K562 (cell line): ENCODE data around the gene RANGAP1. TPM values are rescaled to one million over a fixed set of nuclear protein-coding genes. Genes with fewer than 3 reads are reported as not detected.

Experiments
- ARID1B ChIP-seq: fragments of 450-650 bp; IDR thresholded peaks from 2 replicates; pipeline ENCODE4 v1.6.1; 2016; ENCODE audit warnings: antibody characterized with exemption, mild to moderate bottlenecking, inconsistent platforms
- BCOR ChIP-seq: fragments of 450-650 bp; IDR thresholded peaks from 2 replicates; pipeline ENCODE4 v1.6.1; 2016
- BRCA1 ChIP-seq, 2 experiments: fragments of 450-650 bp in 1 of 2; sonication (generic) in 1 of 2; formaldehyde crosslinking in 1 of 2; IDR thresholded peaks; 2 replicates each; pipeline versions ENCODE4 v1.5.0 to v1.6.1; 2017 to 2020; ENCODE audit warnings: mild to moderate bottlenecking in 1 of 2, missing genetic modification reagents in 1 of 2
- BRD9 ChIP-seq: fragments of 450-650 bp; IDR thresholded peaks from 2 replicates; pipeline ENCODE4 v1.6.1; 2018; ENCODE audit warnings: low read depth; ENCODE audit not compliant: partially characterized antibody
- CEBPB ChIP-seq: fragments of 450-650 bp; IDR thresholded peaks from 2 replicates; pipeline ENCODE4 v1.6.1; 2016; ENCODE audit warnings: missing genetic modification characterization, missing compliant biosample characterization
- ILK ChIP-seq: fragments of 450-650 bp; IDR thresholded peaks from 2 replicates; pipeline ENCODE4 v1.6.1; 2016; ENCODE audit warnings: missing genetic modification characterization, low read depth, mild to moderate bottlenecking, missing compliant biosample characterization, moderate library complexity, borderline replicate concordance
- POLR2G ChIP-seq: fragments of 200-400 bp; formaldehyde crosslinking; IDR thresholded peaks from 2 replicates; pipeline ENCODE4 v1.6.1; 2017; ENCODE audit warnings: low read depth, mild to moderate bottlenecking, antibody characterized with exemption, low read length, moderate library complexity
- RUNX1 ChIP-seq: sonication (generic); IDR thresholded peaks from 2 replicates; pipeline ENCODE4 v1.6.1; 2016; ENCODE audit warnings: antibody characterized with exemption, low read depth
- SRSF9 ChIP-seq: fragments of 200-400 bp; formaldehyde crosslinking; IDR thresholded peaks from 2 replicates; pipeline ENCODE4 v1.6.1; 2017; ENCODE audit warnings: low read depth, low read length, borderline replicate concordance
- XRCC3 ChIP-seq: fragments of 450-650 bp; IDR thresholded peaks from 2 replicates; pipeline ENCODE4 v1.6.1; 2017; ENCODE audit warnings: mild to moderate bottlenecking, moderate library complexity
- ZEB2 ChIP-seq: fragments of 450-650 bp; IDR thresholded peaks from 2 replicates; pipeline ENCODE4 v1.6.1; 2016
- ZNF217 ChIP-seq: sonication (generic); formaldehyde crosslinking; IDR thresholded peaks from 2 replicates; pipeline ENCODE4 v1.8.0; 2022; ENCODE audit warnings: mild to moderate bottlenecking, missing genetic modification reagents
- ZNF232 ChIP-seq: sonication (generic); formaldehyde crosslinking; IDR thresholded peaks from 2 replicates; pipeline ENCODE4 v1.8.0; 2022; ENCODE audit warnings: mild to moderate bottlenecking, missing genetic modification reagents
- ZNF57 ChIP-seq: fragments of 450-650 bp; formaldehyde crosslinking; IDR thresholded peaks from 2 replicates; pipeline ENCODE4 v1.4.0; 2020; ENCODE audit warnings: mild to moderate bottlenecking, moderate library complexity
- polyA plus RNA-seq, 8 experiments: library from polyadenylated mRNA; depleted of rRNA in 4 of 8; stranded (reverse) in 5 of 8; unstranded in 3 of 8; fragments of >200 nt; fragmentation: Nextera tagmentation in 2 of 8; fragmentation: Illumina TruSeq in 1 of 8; extraction: Ambion mirVana in 2 of 8; extraction: Trizol in 1 of 8; gene quantifications; 2 replicates each; pipeline versions ENCODE4 v1.2.1 to v1.2.3, GENCODE V29; 2011 to 2014; ENCODE audit warnings: inconsistent platforms in 1 of 8, missing spikeins in 1 of 8
- total RNA-seq, 7 experiments: library from RNA; depleted of rRNA in 6 of 7; stranded (reverse); fragments of >200 nt in 6 of 7; fragmentation: Illumina TruSeq in 2 of 7; extraction: Trizol in 2 of 7; gene quantifications; 2 replicates each; pipeline versions ENCODE4 v1.2.1 to v1.2.3, GENCODE V29; 2011 to 2021; ENCODE audit warnings: low replicate concordance in 1 of 7
- TF ChIP-seq, protein P1 (sequence below): fragments of 250-450 bp; sonication (Bioruptor Pico); IDR thresholded peaks from 2 replicates; pipeline ENCODE4 v1.8.0; 2021; ENCODE audit warnings: moderate library complexity, mild to moderate bottlenecking, inconsistent platforms
- TF ChIP-seq, protein P2 (sequence below): fragments of 450-650 bp; IDR thresholded peaks from 2 replicates; pipeline ENCODE4 v1.6.1; 2018; ENCODE audit not compliant: partially characterized antibody
- TF ChIP-seq, protein P3 (sequence below): fragments of 450-650 bp; formaldehyde crosslinking; IDR thresholded peaks from 2 replicates; pipeline ENCODE4 v1.4.0; 2020; ENCODE audit warnings: mild to moderate bottlenecking, mixed read lengths
- TF ChIP-seq, protein P4 (sequence below): sonication (generic); formaldehyde crosslinking; IDR thresholded peaks from 2 replicates; pipeline ENCODE4 v1.8.0; 2023; ENCODE audit warnings: mild to moderate bottlenecking, missing genetic modification reagents

RANGAP1 gene
- total and polyA plus RNA-seq, 9 of the 15 experiments (the other 6 are each of a cell fraction or from before 2014, with no cell fraction given): 2.1 to 104 (median 50.6) TPM

GRCh38 chr22:41204992-41205900 is 80.7 kb downstream of the RANGAP1 start, which contains the start of gene L3MBTL2 (continued):
- TF ChIP-seq, protein P1, sequence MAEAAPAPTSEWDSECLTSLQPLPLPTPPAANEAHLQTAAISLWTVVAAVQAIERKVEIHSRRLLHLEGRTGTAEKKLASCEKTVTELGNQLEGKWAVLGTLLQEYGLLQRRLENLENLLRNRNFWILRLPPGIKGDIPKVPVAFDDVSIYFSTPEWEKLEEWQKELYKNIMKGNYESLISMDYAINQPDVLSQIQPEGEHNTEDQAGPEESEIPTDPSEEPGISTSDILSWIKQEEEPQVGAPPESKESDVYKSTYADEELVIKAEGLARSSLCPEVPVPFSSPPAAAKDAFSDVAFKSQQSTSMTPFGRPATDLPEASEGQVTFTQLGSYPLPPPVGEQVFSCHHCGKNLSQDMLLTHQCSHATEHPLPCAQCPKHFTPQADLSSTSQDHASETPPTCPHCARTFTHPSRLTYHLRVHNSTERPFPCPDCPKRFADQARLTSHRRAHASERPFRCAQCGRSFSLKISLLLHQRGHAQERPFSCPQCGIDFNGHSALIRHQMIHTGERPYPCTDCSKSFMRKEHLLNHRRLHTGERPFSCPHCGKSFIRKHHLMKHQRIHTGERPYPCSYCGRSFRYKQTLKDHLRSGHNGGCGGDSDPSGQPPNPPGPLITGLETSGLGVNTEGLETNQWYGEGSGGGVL: no peak
- no peak for TF ChIP-seq ARID1B
- TF ChIP-seq ILK (tag): no peak
- TF ChIP-seq RUNX1: no peak
- TF ChIP-seq BCOR: no peak
- TF ChIP-seq ZNF57 (CRISPR knock-in tag): no peak
- no peak for TF ChIP-seq XRCC3
- TF ChIP-seq, protein P2, sequence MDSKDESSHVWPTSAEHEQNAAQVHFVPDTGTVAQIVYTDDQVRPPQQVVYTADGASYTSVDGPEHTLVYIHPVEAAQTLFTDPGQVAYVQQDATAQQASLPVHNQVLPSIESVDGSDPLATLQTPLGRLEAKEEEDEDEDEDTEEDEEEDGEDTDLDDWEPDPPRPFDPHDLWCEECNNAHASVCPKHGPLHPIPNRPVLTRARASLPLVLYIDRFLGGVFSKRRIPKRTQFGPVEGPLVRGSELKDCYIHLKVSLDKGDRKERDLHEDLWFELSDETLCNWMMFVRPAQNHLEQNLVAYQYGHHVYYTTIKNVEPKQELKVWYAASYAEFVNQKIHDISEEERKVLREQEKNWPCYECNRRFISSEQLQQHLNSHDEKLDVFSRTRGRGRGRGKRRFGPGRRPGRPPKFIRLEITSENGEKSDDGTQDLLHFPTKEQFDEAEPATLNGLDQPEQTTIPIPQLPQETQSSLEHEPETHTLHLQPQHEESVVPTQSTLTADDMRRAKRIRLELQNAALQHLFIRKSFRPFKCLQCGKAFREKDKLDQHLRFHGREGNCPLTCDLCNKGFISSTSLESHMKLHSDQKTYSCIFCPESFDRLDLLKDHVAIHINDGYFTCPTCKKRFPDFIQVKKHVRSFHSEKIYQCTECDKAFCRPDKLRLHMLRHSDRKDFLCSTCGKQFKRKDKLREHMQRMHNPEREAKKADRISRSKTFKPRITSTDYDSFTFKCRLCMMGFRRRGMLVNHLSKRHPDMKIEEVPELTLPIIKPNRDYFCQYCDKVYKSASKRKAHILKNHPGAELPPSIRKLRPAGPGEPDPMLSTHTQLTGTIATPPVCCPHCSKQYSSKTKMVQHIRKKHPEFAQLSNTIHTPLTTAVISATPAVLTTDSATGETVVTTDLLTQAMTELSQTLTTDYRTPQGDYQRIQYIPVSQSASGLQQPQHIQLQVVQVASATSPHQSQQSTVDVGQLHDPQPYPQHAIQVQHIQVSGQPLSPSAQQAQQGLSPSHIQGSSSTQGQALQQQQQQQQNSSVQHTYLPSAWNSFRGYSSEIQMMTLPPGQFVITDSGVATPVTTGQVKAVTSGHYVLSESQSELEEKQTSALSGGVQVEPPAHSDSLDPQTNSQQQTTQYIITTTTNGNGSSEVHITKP: no peak
- TF ChIP-seq, protein P3, sequence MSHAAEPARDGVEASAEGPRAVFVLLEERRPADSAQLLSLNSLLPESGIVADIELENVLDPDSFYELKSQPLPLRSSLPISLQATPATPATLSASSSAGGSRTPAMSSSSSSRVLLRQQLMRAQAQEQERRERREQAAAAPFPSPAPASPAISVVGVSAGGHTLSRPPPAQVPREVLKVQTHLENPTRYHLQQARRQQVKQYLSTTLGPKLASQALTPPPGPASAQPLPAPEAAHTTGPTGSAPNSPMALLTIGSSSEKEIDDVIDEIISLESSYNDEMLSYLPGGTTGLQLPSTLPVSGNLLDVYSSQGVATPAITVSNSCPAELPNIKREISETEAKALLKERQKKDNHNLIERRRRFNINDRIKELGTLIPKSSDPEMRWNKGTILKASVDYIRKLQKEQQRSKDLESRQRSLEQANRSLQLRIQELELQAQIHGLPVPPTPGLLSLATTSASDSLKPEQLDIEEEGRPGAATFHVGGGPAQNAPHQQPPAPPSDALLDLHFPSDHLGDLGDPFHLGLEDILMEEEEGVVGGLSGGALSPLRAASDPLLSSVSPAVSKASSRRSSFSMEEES (CRISPR knock-in tag): no peak
- TF ChIP-seq ZNF217 (CRISPR knock-in tag): no peak
- TF ChIP-seq ZEB2: no peak
- TF ChIP-seq BRD9: no peak
- TF ChIP-seq, protein P4, sequence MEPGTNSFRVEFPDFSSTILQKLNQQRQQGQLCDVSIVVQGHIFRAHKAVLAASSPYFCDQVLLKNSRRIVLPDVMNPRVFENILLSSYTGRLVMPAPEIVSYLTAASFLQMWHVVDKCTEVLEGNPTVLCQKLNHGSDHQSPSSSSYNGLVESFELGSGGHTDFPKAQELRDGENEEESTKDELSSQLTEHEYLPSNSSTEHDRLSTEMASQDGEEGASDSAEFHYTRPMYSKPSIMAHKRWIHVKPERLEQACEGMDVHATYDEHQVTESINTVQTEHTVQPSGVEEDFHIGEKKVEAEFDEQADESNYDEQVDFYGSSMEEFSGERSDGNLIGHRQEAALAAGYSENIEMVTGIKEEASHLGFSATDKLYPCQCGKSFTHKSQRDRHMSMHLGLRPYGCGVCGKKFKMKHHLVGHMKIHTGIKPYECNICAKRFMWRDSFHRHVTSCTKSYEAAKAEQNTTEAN (CRISPR knock-in tag): no peak
- TF ChIP-seq POLR2G: peak; percentile 85
- TF ChIP-seq BRCA1 (IDR thresholded peaks at IDR 0.05): no peak
- TF ChIP-seq BRCA1 (CRISPR knock-in tag; IDR thresholded peaks at IDR 0.05): no peak
- no peak for TF ChIP-seq ZNF232 (CRISPR knock-in tag)
- no peak for TF ChIP-seq CEBPB
- no peak for TF ChIP-seq SRSF9
